Osteoblast (primary cell): ENCODE data around the gene CNKSR1. TPM values are rescaled to one million over a fixed set of nuclear protein-coding genes. Genes with fewer than 3 reads are reported as not detected.

ENCODE experiments used
- DNase-seq: peaks from one replicate; pipeline ENCODE4 v3.0.0; 2011; ENCODE audit warnings: low spot score, mixed read lengths; ENCODE audit not compliant: insufficient read length; ENCODE audit errors: missing footprints
- H2AFZ ChIP-seq: 2 replicates; pipeline ENCODE4 v1.6.0; 2011; ENCODE audit warnings: mild to moderate bottlenecking, low read length
- H3K27ac ChIP-seq: 2 replicates; pipeline ENCODE4 v1.5.1; 2011; ENCODE audit warnings: mild to moderate bottlenecking, low read depth, low read length, moderate library complexity
- H3K27me3 ChIP-seq: 2 replicates; pipeline ENCODE4 v1.6.0; 2012; ENCODE audit warnings: mild to moderate bottlenecking, control low read depth, inconsistent platforms, low read length, moderate library complexity; ENCODE audit not compliant: insufficient read depth
- H3K36me3 ChIP-seq: 2 replicates; pipeline ENCODE4 v1.5.1; 2011; ENCODE audit warnings: mild to moderate bottlenecking, low read length, control low read depth, moderate library complexity; ENCODE audit not compliant: insufficient read depth
- H3K4me1 ChIP-seq: 2 replicates; pipeline ENCODE4 v1.5.1; 2011; ENCODE audit warnings: mild to moderate bottlenecking, low read length, control low read depth, moderate library complexity; ENCODE audit not compliant: insufficient read depth
- H3K4me2 ChIP-seq: 2 replicates; pipeline ENCODE4 v1.6.0; 2011; ENCODE audit warnings: mild to moderate bottlenecking, low read length; ENCODE audit not compliant: insufficient read depth
- H3K4me3 ChIP-seq: fragments of 200-600 bp; sonication (generic); 3 replicates; pipeline ENCODE4 v1.5.1; 2012; ENCODE audit warnings: mild to moderate bottlenecking, low read length, inconsistent platforms; ENCODE audit not compliant: insufficient read depth
- H3K79me2 ChIP-seq: 2 replicates; pipeline ENCODE4 v1.6.0; 2012; ENCODE audit warnings: mild to moderate bottlenecking, low read length, control low read depth, inconsistent platforms; ENCODE audit not compliant: insufficient read depth
- H3K9me3 ChIP-seq: 2 replicates; pipeline ENCODE4 v1.5.1; 2011; ENCODE audit warnings: low read depth, low read length, control low read depth
- H4K20me1 ChIP-seq: 2 replicates; pipeline ENCODE4 v1.6.0; 2012; ENCODE audit warnings: mild to moderate bottlenecking, low read length, control low read depth; ENCODE audit not compliant: insufficient read depth
- CTCF ChIP-seq: IDR thresholded peaks from 2 replicates; pipeline ENCODE4 v1.5.1; 2011; ENCODE audit warnings: mild to moderate bottlenecking, low read depth, low read length, moderate library complexity; ENCODE audit errors: extremely low read depth
- total RNA-seq: library from RNA; depleted of rRNA; stranded (reverse); fragments of >200 nt; gene quantifications from 2 replicates; pipeline ENCODE4 v1.2.3, GENCODE V29; 2012

Gene CNKSR1
- total RNA-seq, 1 donor = under 0.01 TPM

GRCh38 chr1:26197813-26198212 is 20.5 kb downstream of the CNKSR1 start:
- Histone ChIP-seq H3K27me3 (peaks cover 28% of the 10 kb centered on the region), H3K36me3 (no peaks in the 10 kb centered on the region), H3K4me1 (no peaks in the 10 kb centered on the region), H3K4me3 (no peak overlapping the region), H3K4me2 (no peak overlapping the region), H3K9me3 (no peaks in the 10 kb centered on the region), H3K27ac (no peak overlapping the region), H4K20me1 (no peaks in the 10 kb centered on the region), H3K79me2 (no peaks in the 10 kb centered on the region), H2AFZ (no peak overlapping the region)
- TF ChIP-seq CTCF = no peak
- DNase-seq = no peak

- Histone ChIP-seq H3K4me2 (no peak overlapping the region), H3K27me3 (peaks cover 28% of the 10 kb centered on the region), H3K9me3 (no peaks in the 10 kb centered on the region), H4K20me1 (no peaks in the 10 kb centered on the region), H3K4me3 (no peak overlapping the region), H3K27ac (no peak overlapping the region), H3K79me2 (no peaks in the 10 kb centered on the region), H2AFZ (no peak overlapping the region), H3K4me1 (no peaks in the 10 kb centered on the region), H3K36me3 (no peaks in the 10 kb centered on the region)
- DNase-seq = no peak
- no peak for TF ChIP-seq CTCF
Observed at GRCh38 chr1:26200413-26200812, 23.1 kb downstream of the CNKSR1 start.

GRCh38 chr1:26203642-26204318 is 26.5 kb downstream of the CNKSR1 start:
- H4K20me1 ChIP-seq = no peaks in the 10 kb centered on the region
- no peaks in the 10 kb centered on the region for H3K36me3 ChIP-seq
- H3K79me2 ChIP-seq = no peaks in the 10 kb centered on the region
- H3K9me3 ChIP-seq = no peaks in the 10 kb centered on the region
- DNase-seq = no peak
- no peaks in the 10 kb centered on the region for H3K4me1 ChIP-seq
- H3K27ac ChIP-seq = no peak overlapping the region
- H3K27me3 ChIP-seq = peaks cover 20% of the 10 kb centered on the region
- H3K4me3 ChIP-seq = no peak overlapping the region
- H2AFZ ChIP-seq = no peak overlapping the region
- no peak for TF ChIP-seq CTCF
- H3K4me2 ChIP-seq = no peak overlapping the region

- H3K79me2 ChIP-seq = no peaks in the 10 kb centered on the region
- no peak for DNase-seq
Observed at GRCh38 chr1:26210147-26210870, 33.0 kb downstream of the CNKSR1 start.

More at GRCh38 chr1:26210147-26210870, 33.0 kb downstream of the CNKSR1 start:
- H3K4me2 ChIP-seq = no peak overlapping the region
- H3K4me3 ChIP-seq = no peak overlapping the region
- TF ChIP-seq CTCF = no peak
- no peak overlapping the region for H2AFZ ChIP-seq
- H3K9me3 ChIP-seq = no peaks in the 10 kb centered on the region
- H3K27me3 ChIP-seq = no peaks in the 10 kb centered on the region
- no peaks in the 10 kb centered on the region for H3K4me1 ChIP-seq
- no peaks in the 10 kb centered on the region for H3K36me3 ChIP-seq
- H4K20me1 ChIP-seq = no peaks in the 10 kb centered on the region
- H3K27ac ChIP-seq = no peak overlapping the region
